Activated gamma-delta T cell treated with Interleukin-2 at 50 U/mL for 16 hours (primary cell): ENCODE measurements around the gene IFT20.

Experiments
- DNase-seq: peaks from one replicate; pipeline ENCODE4 v3.0.0-alpha.2; 2020

IFT20 gene

GRCh38 chr17:28334666-28335200 lies 539 bp downstream of the IFT20 start:
- DNase-seq = no peak

- no peak for DNase-seq
Observed at GRCh38 chr17:28334171-28334570, 1.1 kb downstream of the IFT20 start.

GRCh38 chr17:28333083-28333746 lies 2.1 kb downstream of the IFT20 start:
- DNase-seq = no peak

- no peak for DNase-seq
Observed at GRCh38 chr17:28331891-28332420, 3.3 kb downstream of the IFT20 start.

- DNase-seq = no peak
Observed at GRCh38 chr17:28330671-28331070, 4.6 kb downstream of the IFT20 start.

- no peak for DNase-seq
Observed at GRCh38 chr17:28328325-28328724, 6.9 kb downstream of the IFT20 start.

GRCh38 chr17:28327709-28328108 lies 7.6 kb downstream of the IFT20 start:
- no peak for DNase-seq

- no peak for DNase-seq
Observed at GRCh38 chr17:28327031-28327607, 8.2 kb downstream of the IFT20 start.

- DNase-seq = no peak
Observed at GRCh38 chr17:28326114-28326513, 9.2 kb downstream of the IFT20 start.

- DNase-seq = no peak
Observed at GRCh38 chr17:28325211-28325610, 10.1 kb downstream of the IFT20 start.

GRCh38 chr17:28324781-28325180 lies 10.5 kb downstream of the IFT20 start:
- no peak for DNase-seq

GRCh38 chr17:28324267-28324745 lies 11.0 kb downstream of the IFT20 start:
- no peak for DNase-seq

- DNase-seq = no peak
Observed at GRCh38 chr17:28320215-28321061, 14.8 kb downstream of the IFT20 start.

- no peak for DNase-seq
Observed at GRCh38 chr17:28319598-28319935, 15.7 kb downstream of the IFT20 start.

GRCh38 chr17:28318759-28319597 lies 16.3 kb downstream of the IFT20 start, which contains the start of gene TMEM97:
Gene TMEM97 (plus strand): TSS chr17:28319200. CDS start chr17:28319240, 40 bp downstream.
- DNase-seq = peak; percentile 91

- no peak for DNase-seq
Observed at GRCh38 chr17:28317966-28318758, 17.1 kb downstream of the IFT20 start.

- DNase-seq = no peak
Observed at GRCh38 chr17:28317099-28317965, 17.9 kb downstream of the IFT20 start.

- DNase-seq = no peak
Observed at GRCh38 chr17:28315846-28316705, 19.2 kb downstream of the IFT20 start.

- no peak for DNase-seq
Observed at GRCh38 chr17:28313841-28314240, 21.4 kb downstream of the IFT20 start.
